Activated T-cell treated with anti-CD3 and anti-CD28 coated beads for 1 hour (primary cell): ENCODE results near the gene ACKR3.

ENCODE experiments used
- DNase-seq: peaks from one replicate; pipeline ENCODE4 v3.0.0-alpha.2; 2020; ENCODE audit warnings: low read depth

ACKR3 gene

GRCh38 chr2:236569573-236569973 is at the start of gene ACKR3:
Gene ACKR3 (plus strand): TSS chr2:236569825. CDS start chr2:236580466, 10,641 bp downstream.
- peak; percentile 54 for DNase-seq

GRCh38 chr2:236521556-236521955 is 48.1 kb upstream of the ACKR3 start:
- DNase-seq = no peak

- no peak for DNase-seq
Observed at GRCh38 chr2:236523249-236523648, 46.4 kb upstream of the ACKR3 start.

- no peak for DNase-seq
Observed at GRCh38 chr2:236525411-236525997, 44.1 kb upstream of the ACKR3 start.

GRCh38 chr2:236526455-236527158 is 43.0 kb upstream of the ACKR3 start:
- no peak for DNase-seq

- no peak for DNase-seq
Observed at GRCh38 chr2:236527159-236527630, 42.4 kb upstream of the ACKR3 start.

- DNase-seq = no peak
Observed at GRCh38 chr2:236529606-236530005, 40.0 kb upstream of the ACKR3 start.

- no peak for DNase-seq
Observed at GRCh38 chr2:236530512-236530911, 39.1 kb upstream of the ACKR3 start.

- DNase-seq = no peak
Observed at GRCh38 chr2:236531195-236531594, 38.4 kb upstream of the ACKR3 start.

- DNase-seq = no peak
Observed at GRCh38 chr2:236531996-236532395, 37.6 kb upstream of the ACKR3 start.

- no peak for DNase-seq
Observed at GRCh38 chr2:236533343-236533742, 36.3 kb upstream of the ACKR3 start.

GRCh38 chr2:236535024-236535423 is 34.6 kb upstream of the ACKR3 start:
- no peak for DNase-seq

- peak; percentile 48 for DNase-seq
Observed at GRCh38 chr2:236536727-236537398, 32.8 kb upstream of the ACKR3 start.

GRCh38 chr2:236538242-236538641 is 31.4 kb upstream of the ACKR3 start:
- DNase-seq = no peak

- DNase-seq = no peak
Observed at GRCh38 chr2:236541008-236541562, 28.5 kb upstream of the ACKR3 start.

GRCh38 chr2:236544362-236544761 is 25.3 kb upstream of the ACKR3 start:
- DNase-seq = no peak

- no peak for DNase-seq
Observed at GRCh38 chr2:236545248-236545658, 24.4 kb upstream of the ACKR3 start.

GRCh38 chr2:236545814-236546480 is 23.7 kb upstream of the ACKR3 start:
- no peak for DNase-seq

- peak; percentile 15 for DNase-seq
Observed at GRCh38 chr2:236546561-236547002, 23.0 kb upstream of the ACKR3 start.

GRCh38 chr2:236547725-236548124 is 21.9 kb upstream of the ACKR3 start:
- no peak for DNase-seq

- DNase-seq = no peak
Observed at GRCh38 chr2:236548179-236548921, 21.3 kb upstream of the ACKR3 start.
